ENCODE results near the gene TRIM56.

DNA sequence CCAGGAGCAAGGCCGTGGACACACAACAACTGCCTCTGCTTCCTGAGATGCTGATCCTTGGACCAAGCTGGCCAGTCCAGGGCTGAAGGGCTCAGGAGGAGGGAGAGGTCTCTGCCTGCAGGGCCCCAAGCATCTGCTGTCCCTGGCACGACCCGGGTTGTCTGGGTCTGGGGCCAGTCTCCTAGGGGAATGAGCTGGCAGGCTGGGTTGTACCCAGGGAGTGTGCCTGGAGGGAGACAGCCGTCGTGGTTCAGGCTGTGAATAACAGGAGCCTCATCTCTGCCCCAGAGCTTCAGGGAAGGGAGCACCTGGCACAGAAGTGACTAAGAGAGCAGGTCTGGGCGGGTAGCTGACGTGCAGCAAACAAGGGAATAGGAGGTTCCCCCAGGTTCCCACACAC, 23.7 kb downstream of the TRIM56 start:
- TF ChIP-seq, protein P1, sequence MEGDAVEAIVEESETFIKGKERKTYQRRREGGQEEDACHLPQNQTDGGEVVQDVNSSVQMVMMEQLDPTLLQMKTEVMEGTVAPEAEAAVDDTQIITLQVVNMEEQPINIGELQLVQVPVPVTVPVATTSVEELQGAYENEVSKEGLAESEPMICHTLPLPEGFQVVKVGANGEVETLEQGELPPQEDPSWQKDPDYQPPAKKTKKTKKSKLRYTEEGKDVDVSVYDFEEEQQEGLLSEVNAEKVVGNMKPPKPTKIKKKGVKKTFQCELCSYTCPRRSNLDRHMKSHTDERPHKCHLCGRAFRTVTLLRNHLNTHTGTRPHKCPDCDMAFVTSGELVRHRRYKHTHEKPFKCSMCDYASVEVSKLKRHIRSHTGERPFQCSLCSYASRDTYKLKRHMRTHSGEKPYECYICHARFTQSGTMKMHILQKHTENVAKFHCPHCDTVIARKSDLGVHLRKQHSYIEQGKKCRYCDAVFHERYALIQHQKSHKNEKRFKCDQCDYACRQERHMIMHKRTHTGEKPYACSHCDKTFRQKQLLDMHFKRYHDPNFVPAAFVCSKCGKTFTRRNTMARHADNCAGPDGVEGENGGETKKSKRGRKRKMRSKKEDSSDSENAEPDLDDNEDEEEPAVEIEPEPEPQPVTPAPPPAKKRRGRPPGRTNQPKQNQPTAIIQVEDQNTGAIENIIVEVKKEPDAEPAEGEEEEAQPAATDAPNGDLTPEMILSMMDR (IDR thresholded peaks at IDR 0.05): no peak
- TF ChIP-seq EZH2 (IDR thresholded peaks at IDR 0.05): no peak
